Fibroblast of gingiva (primary cell): Measurements from ENCODE around the gene NAALADL2.
"Not testable (repeated sequence)": the region's sequence is repeated elsewhere in the genome, so short reads cannot be mapped to it uniquely, and the experiment has no call there.

Experiments used
- DNase-seq: peaks from one replicate; pipeline ENCODE4 v3.0.0-alpha.2; 2011; ENCODE audit warnings: low read depth

Gene NAALADL2

GRCh38 chr3:175598740-175599139, 739.6 kb downstream of the NAALADL2 start:
- DNase-seq = no peak

GRCh38 chr3:175601521-175601920, 742.4 kb downstream of the NAALADL2 start:
- no peak for DNase-seq

GRCh38 chr3:175605851-175606250, 746.7 kb downstream of the NAALADL2 start:
- peak; percentile 13 for DNase-seq

GRCh38 chr3:175606650-175607318, 747.6 kb downstream of the NAALADL2 start:
- DNase-seq = no peak

GRCh38 chr3:175608356-175608755, 749.2 kb downstream of the NAALADL2 start:
- no peak for DNase-seq

- no peak for DNase-seq
Measured at GRCh38 chr3:175608911-175609310, 749.8 kb downstream of the NAALADL2 start.

- DNase-seq = no peak
Measured at GRCh38 chr3:175612487-175613196, 753.5 kb downstream of the NAALADL2 start.

GRCh38 chr3:175614107-175614506, 755.0 kb downstream of the NAALADL2 start:
- not testable (repeated sequence) for DNase-seq

- no peak for DNase-seq
Measured at GRCh38 chr3:175617247-175617646, 758.1 kb downstream of the NAALADL2 start.

GRCh38 chr3:175619369-175619768, 760.2 kb downstream of the NAALADL2 start:
- no peak for DNase-seq

GRCh38 chr3:175620093-175620492, 761.0 kb downstream of the NAALADL2 start:
- DNase-seq = no peak

- DNase-seq = no peak
Measured at GRCh38 chr3:175620532-175620931, 761.4 kb downstream of the NAALADL2 start.

- no peak for DNase-seq
Measured at GRCh38 chr3:175640958-175641357, 781.8 kb downstream of the NAALADL2 start.

- DNase-seq = no peak
Measured at GRCh38 chr3:175646865-175647264, 787.7 kb downstream of the NAALADL2 start.

- DNase-seq = no peak
Measured at GRCh38 chr3:175648899-175649298, 789.8 kb downstream of the NAALADL2 start.

GRCh38 chr3:175651716-175652115, 792.6 kb downstream of the NAALADL2 start:
- peak; percentile 6 for DNase-seq

GRCh38 chr3:175655351-175655750, 796.2 kb downstream of the NAALADL2 start:
- DNase-seq = peak; percentile 10

GRCh38 chr3:175656461-175656860, 797.3 kb downstream of the NAALADL2 start:
- DNase-seq = no peak

- no peak for DNase-seq
Measured at GRCh38 chr3:175659670-175660350, 800.7 kb downstream of the NAALADL2 start.

- no peak for DNase-seq
Measured at GRCh38 chr3:175662815-175663214, 803.7 kb downstream of the NAALADL2 start.

- DNase-seq = no peak
Measured at GRCh38 chr3:175664911-175665310, 805.8 kb downstream of the NAALADL2 start.

- DNase-seq = no peak
Measured at GRCh38 chr3:175668300-175668699, 809.2 kb downstream of the NAALADL2 start.

GRCh38 chr3:175670557-175670956, 811.4 kb downstream of the NAALADL2 start:
- peak; percentile 59 for DNase-seq
